Measurements from ENCODE around the gene PPP2R2B.

PPP2R2B gene

DNA sequence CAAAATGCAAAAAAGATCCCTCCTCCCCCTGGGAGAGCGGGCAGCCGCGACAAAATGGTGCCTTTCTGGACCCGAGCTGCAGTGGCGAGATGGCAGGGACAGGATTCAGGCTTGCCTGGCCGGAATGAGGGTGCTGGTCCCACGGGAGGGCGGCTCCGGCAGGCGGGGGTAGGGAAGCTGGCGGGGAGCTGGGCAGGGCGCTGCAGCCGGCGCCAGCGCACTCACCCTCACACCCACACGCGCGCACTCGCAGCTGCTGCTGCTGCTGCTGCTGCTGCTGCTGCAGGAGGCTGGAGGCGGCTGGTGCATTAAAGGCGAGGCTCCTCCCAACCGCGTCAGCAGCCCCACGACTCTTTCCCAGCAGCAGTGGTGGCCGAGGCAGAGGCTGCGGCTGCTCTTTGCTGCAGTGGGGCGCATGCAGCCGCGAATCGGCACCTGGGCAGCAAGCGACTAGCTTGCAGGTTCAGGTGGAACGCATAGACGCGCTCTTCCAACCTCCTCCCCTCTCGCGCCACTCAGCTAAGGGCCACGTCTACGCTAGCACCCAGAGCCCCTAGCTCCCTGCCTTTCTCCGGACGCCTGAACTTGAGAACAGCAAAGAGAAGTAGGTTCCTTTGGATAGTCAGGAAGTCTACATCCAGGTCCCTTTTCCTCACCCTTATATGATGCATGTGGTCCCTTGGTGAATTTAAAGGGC, at the start of gene PPP2R2B:
Gene PPP2R2B (minus strand): TSS at position 282 of the 697 bp plus-strand sequence.
- in situ Hi-C loops (cut with MboI; ENCODE audit: low sequenced_read_pairs): no loop called here

DNA sequence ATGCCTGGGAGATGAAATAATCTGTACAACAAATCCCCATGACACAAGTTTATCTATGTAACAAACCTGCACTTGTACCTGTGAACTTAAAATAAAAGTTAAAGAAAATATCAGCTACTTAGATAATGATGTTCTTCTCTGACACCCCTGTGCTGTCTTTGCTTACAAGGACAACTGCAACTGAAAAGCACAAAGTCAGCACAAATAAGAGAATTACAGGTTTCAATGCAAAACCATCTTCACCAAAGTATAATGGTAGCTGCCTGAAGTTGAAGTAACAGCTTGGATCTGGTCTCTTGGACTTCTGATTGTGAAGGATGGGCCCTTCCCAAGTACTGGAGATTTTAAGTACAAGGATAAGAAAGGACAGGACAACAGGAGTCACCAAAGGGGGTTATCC, 45.6 kb upstream of the PPP2R2B start:
- in situ Hi-C loops (cut with MboI; ENCODE audit: low sequenced_read_pairs): no loop called here

DNA sequence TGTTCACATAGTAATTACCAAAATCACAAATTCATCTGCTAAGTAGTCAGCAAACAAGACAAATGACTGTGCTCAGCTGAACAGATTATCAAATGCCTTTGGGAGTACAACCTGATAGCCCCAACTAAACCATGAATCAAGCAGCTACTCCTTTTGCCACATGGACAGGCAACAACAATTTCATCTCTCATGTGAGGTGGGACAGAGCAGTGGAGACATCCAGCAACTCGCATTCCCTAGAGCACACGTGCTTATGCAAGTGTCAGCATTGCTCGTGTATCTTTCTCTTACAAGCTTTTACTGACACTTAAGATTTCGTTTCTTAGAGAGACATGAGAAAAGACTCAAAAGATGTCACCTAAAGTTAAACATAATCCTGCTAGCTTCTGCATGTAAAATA, 42.7 kb upstream of the PPP2R2B start:
- in situ Hi-C loops (cut with MboI; ENCODE audit: low sequenced_read_pairs): no loop called here

DNA sequence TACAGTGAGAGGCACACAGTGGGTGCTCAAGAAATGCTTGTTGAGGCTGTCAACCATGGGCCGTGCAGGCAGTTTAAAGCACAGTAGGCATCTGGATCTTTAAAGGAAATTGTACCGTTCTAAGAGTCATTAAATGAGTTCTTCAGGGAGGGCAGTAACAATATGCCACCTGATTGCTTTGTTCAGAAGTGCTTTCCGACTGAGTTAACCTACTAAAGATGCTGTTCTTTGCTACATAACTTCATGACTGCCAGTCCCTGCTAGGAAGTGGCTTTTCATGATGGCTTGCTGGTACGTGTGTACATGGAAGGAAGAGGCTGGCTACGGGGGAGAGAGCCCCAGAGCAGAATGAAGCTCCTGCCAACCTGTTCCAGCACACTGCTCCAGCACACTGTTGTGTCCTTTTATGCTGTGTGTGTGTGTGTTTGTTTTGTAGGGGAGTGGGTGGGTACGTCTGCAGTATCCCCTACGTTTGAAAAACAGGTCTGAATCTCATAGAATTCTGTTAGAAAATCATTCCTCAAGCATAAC, 41.9 kb upstream of the PPP2R2B start:
- in situ Hi-C loops (cut with MboI; ENCODE audit: low sequenced_read_pairs): no loop called here

DNA sequence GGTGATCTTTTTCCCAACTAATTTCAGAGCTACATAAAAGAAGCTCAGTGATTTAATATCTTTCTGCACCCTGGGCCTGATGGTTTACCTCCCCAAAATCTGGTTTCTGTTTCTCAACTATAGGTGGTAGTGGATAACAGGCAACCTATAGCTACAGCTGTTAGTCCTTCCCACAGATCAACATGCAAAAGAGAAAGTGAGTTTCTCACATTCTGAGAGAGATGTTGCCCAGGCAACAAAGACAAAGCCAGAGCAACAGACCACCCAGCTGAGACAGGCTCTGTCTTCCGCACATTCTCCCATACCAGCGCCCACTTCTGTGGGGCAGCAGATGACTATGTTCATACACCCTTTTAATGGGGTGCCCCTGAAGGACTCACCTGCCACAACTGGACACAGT, 40.7 kb upstream of the PPP2R2B start:
- in situ Hi-C loops (cut with MboI; ENCODE audit: low sequenced_read_pairs): no loop called here

DNA sequence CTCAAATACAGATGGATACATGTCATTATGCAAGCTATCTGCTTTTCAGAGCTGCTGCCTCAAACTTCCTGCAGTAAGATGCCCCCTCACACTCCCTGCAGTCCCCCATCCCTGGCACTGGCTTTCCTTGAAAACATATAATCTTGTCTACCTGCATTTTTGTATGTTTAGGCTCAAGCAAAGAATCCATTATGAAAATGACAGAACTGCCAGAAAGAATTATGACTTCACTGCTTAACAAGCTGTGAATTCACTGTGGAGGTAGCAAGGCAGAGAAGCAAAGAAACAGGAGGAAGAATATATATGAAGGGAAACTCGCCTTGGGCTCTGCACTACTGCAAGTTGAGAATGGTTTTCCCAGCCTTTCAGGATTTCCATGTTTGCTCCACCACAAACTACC, 39.4 kb upstream of the PPP2R2B start:
- in situ Hi-C loops (cut with MboI; ENCODE audit: low sequenced_read_pairs): no loop called here

DNA sequence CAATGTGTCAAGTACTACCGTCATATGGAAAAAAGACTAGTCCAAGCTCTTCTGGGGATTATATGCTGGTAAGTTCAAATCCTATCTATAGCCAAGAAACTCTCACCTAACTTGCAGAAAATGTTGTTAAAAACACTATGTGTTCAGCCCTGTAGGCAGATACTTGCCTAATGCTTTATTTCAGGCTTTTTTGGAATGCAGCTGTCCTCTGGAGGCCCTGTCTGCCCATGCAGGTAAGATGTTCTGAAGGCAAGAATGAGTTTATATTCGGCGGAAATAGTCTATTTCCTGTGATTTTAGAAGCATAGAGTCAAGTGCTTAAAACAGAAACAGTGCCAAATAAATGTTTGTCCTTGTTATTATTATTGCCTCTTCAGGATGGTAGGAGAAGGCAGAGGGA, 34.3 kb upstream of the PPP2R2B start:
- in situ Hi-C loops (cut with MboI; ENCODE audit: low sequenced_read_pairs): no loop called here

DNA sequence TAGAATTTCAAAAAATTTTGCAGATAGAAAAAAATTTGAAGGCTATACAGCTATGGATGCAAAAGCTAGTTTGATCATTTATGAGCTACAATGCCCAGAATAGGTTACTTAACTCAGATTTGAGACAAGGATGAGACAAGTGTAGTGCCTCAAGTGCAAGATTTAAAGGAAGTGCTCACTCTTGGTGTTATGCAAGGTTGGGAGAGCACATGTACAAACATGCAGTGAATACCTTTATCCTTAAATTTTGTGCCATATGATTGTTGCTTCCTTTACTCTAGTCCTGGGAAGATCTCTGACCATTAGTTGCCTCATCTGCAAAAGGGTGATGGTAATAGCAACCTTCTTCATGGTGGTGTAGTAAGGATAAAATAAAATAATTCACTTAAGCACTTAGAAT, 31.7 kb upstream of the PPP2R2B start:
- in situ Hi-C loops (cut with MboI; ENCODE audit: low sequenced_read_pairs): no loop called here

DNA sequence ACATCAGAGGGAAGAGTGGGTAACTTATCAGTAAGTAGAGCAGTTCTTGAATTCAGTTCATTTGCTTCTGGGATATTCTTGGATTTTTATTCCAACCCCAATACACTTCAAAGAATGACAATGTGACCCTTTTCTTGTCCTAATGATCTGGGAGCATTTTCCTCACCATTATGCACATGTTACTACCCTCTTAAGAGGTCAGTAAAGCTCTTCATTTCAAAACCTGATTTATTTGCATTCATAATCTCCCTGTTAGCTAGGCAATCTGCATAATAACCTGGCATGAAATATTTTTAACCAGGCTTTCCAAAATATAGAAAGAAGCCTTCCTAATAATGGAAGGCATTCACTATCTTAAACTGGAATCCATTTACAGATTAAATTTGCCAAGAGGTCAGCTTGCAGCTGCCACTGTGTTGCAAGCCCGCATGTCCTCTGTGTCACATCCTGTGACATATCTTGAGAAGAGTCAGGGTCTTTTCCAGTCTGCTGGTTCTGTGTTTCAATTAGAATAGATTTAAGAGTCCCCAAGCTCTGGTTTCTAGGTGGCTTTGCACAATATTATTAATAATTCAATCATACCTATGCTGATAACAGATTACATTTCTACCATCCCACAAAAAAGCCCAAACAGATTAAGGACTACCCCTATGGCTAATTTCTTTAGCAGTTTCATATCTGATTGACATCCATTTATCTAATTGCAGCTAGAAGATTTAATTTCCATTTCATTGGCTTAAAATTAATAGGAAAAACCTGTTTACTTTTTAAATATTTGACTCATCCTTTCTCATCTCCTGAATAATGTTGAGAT, 30.9 kb upstream of the PPP2R2B start:
- in situ Hi-C loops (cut with MboI; ENCODE audit: low sequenced_read_pairs): no loop called here

DNA sequence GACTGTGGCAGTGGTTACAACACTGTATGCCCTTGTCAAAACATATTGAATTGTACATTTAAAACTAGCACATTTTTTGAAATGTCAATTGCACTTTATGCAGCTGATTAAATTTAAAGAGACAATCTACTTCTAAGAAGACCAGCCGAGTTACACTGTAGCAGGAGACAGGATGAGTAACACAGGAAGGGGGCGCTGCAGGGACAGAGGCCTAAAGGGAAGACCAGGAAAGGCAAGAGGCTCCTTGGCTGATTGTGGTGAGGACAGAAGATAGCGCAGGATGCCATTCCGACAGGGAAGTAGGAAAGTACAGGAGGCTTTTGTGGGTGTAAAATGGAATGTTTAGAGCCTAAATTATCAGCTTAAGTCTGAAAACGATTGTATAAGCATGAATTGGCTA, 28.2 kb upstream of the PPP2R2B start:
- in situ Hi-C loops (cut with MboI; ENCODE audit: low sequenced_read_pairs): no loop called here

DNA sequence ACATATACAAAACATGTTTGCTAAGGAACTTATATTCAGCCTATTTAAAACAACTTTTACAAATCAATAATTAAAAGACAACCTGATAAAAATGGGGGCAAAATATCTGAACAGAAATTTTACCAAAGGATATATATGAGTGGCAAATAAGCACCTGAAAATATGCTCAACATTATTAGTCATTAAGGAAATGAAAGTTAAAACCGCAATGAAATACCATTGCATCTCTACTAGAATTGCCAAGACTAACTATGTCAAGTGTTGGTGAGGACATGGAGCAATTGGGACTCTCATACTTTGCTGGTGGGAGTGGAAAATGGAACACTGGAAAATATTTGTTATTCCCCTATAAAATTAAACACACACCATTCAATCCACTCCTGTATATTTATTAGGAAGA, 26.3 kb upstream of the PPP2R2B start:
- in situ Hi-C loops (cut with MboI; ENCODE audit: low sequenced_read_pairs): no loop called here

DNA sequence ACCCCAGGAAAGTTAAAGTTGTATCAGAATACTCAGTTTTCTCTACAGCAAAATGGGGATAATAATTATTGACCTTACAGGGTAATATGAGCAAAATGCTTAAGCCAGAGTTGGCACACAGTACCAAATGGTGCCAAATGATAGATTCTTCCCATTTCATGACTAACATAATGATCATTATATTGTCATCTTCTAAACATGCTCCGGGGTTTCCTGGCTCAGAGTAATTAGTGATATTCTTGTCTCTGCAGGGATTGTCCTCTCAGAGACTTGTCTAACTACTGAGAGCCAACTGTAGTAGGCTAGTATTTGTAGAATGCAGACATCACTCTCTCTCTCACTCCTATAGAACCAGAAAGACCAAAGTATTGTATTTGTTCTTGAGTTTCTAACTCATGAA, 25.2 kb upstream of the PPP2R2B start:
- in situ Hi-C loops (cut with MboI; ENCODE audit: low sequenced_read_pairs): no loop called here

DNA sequence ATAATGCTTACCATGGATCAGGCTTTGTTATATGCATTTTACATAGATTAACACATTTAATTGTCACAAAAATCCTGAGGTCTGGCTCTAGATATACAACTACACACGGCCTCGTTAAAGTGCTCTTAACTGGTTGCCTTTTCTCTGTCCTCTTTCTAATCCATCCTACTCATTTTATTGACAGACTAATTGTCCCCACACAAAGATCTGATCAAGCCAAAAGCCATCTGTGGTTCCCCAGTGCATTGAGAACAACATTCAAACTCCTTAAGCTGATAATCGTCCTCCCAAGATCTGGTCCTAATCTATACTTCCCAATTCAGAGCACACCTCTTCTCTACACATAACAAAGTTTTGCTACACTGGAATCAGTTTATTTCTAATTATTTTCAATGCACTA, 23.9 kb upstream of the PPP2R2B start:
- in situ Hi-C loops (cut with MboI; ENCODE audit: low sequenced_read_pairs): no loop called here

DNA sequence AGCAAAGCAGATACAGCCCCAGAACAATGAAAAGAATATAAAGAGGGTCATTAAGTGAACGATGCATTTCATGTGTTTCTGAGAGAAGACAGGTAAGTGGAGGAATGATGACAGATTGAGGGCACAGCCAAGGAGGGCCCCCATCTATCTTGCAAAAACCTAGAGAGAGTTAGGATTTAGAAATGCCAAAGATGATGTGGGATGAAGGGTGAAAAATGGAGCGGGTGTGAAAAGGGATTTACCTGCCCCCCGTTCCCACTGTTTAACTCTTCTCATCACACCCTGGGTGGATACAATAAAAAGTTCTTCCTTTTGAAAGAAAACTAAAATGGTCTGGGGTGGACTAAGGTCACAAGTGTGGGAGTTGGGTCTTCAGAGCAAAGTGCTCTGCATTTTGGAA, 18.5 kb upstream of the PPP2R2B start:
- in situ Hi-C loops (cut with MboI; ENCODE audit: low sequenced_read_pairs): no loop called here

DNA sequence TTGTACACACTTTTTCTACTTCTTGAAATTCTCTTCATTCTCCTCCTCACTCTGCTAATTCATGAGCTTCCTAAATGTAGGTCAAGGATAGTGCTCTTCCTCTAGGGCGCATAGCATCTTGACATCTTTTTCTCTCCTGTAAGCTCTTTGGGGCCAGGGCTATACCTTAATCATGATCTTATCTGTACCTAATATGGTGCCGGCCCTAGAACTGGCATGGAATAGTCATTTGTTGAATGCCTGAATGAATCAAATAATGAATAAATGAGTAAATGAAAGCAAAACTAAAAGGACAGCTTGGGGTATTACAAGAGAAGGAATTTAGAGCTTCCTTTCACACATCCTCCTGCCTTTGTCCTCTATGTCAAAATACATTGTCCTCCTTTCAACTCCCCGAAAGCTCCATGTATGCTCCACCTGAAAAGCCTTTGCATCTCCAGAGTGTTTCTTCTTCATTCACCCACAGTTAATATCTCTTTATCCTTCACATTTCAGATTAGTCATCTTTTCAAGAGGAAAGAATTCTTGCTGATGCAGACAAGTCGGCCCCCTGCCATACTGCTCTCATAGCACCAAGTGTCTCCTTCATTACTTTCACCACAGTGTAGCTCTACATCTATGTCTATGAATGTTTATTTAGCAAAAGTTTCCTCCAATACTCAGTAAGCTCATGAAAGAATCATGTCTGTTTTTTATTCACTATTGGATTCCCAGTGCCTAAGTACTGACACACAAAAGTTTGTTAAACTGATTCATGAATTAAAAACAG, 16.4 kb upstream of the PPP2R2B start:
- in situ Hi-C loops (cut with MboI; ENCODE audit: low sequenced_read_pairs): no loop called here

DNA sequence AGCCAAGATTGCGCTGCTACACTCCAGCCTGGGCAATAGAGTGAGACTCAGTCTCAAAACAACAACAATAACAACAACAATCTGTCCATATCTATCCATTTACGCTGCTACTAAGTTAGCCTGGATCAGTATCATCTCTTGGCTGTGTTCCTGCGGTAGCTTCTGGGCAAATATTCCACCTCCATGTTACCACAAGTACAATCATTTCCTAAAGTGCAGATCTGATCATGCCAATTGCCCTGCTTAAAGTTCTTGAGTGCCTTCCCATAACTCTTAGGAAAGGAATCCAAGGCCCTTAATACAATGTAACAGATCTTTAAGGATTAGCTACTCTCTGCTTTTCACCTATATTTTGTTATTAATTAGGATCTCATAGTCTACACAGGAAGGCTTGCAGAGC, 15.4 kb upstream of the PPP2R2B start:
- in situ Hi-C loops (cut with MboI; ENCODE audit: low sequenced_read_pairs): no loop called here

DNA sequence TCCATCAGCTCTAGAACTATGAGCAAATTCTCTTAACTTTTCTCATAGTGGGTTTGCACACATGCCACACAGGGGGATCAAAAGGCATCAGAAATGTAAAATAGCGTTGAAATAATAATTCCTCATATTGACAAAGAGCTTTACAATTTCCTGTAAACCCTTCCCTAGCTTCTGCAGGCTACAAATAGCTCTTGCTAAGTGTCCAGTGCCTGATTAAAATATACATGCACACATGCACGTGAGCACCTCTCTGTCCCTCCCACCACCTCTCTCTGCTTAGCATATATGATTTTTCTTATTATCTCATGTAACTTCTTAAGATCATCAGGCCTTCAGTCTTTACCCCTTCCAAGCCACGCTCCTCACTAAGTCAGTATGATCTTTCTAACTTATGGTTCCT, 13.7 kb upstream of the PPP2R2B start:
- in situ Hi-C loops (cut with MboI; ENCODE audit: low sequenced_read_pairs): no loop called here

DNA sequence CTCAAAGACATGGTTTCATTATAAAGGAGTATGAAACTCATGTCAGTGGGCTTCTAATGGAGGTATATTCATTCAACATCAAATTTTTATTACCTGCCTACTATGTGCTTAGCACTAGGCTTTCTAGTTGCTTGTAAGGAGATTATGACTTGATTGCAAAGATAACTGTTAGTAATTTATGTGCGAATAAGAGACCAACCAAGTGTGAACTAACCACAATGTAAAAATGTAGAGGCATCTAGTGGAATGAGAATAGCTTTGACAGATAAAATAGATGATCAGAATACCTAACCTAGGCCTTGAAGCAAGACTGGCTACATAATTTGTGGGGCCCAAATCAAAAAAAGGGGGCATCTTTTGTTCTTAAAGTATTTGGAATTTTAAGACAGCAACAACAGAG, 13.0 kb upstream of the PPP2R2B start:
- in situ Hi-C loops (cut with MboI; ENCODE audit: low sequenced_read_pairs): no loop called here

DNA sequence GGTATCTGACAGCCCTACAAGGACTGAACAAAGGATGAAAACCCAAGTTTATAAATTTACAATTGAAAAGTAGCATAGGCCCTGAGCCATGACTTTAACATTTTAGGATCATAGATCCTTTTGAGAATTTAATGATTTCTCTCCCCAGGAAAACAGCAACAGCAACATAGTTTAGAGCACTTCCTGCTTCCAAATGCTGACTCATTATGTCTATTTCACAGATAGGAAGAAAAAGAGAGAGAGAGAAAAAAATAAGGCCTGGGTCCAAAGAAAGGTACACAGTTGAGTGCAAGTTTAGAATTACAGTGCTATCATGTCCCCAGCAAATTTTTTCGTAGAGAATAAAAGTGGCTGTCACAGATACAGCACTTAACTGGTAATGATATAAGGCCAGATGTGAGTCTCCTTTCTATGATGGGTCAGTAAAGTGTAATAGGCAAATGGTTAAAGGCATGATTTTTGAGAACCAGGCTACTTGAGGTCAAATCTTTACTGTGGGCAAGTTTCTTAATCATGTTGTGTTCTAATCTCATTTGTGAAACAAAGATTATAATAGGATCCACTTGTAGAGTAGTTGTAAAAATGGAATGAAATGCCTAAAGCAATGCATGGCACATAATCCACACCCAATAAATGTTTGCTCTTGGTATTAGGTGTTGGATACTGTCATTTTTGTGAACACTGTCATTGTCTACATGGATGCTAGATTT, 12.3 kb upstream of the PPP2R2B start:
- in situ Hi-C loops (cut with MboI; ENCODE audit: low sequenced_read_pairs): no loop called here

DNA sequence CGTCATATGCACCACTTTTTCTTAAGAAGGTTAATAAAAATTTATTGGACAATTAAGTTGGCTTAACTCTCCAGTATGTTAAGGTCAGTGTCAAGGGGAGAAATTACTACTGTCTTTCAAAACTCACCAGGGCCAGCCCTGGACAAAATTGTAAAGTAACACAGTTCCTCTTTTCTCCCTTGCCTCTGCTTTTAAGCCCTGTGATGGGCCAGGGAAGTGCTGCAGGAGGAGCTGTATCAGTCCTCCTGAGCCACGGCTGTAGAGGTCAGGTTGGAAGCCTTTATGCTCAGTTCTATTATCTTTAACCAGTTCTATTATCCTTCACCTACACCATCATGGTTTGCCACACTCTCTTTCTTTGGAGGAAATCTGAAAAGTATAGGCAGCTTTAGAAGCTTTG, 11.5 kb upstream of the PPP2R2B start:
- in situ Hi-C loops (cut with MboI; ENCODE audit: low sequenced_read_pairs): no loop called here

DNA sequence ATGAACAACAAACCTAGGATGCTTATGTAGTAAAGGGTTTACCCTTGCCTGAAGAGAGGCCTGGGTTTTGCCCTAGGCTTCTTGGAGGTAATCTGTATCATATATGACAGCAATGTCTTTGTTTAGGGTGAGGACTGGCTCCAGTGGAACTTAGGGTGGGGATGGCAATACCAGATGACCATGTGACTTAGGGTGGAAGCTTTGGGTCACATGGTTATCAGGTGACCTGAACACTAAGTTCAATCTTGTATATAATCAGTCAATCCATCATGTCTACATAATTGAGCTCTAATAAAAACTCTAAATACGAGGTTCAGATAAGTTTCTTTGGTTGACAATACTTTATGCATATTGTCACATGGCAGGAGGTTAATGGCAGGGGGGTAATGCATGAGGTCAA, 10.6 kb upstream of the PPP2R2B start:
- in situ Hi-C loops (cut with MboI; ENCODE audit: low sequenced_read_pairs): no loop called here
